H1 (cell line): Measurements from ENCODE around the gene ZNF74. TPM values are rescaled to one million over a fixed set of nuclear protein-coding genes. Genes with fewer than 3 reads are reported as not detected.

Experiments
- CTCF ChIA-PET: fragments of 300-600 bp; sonication (Branson Sonifier 250); formaldehyde crosslinking; loops from one replicate; lab custom pipeline; 2021; ENCODE audit not compliant: partially characterized antibody; lab: Charles Lee
- POLR2A ChIA-PET: fragments of 300-600 bp; sonication (Branson Sonifier 250); formaldehyde crosslinking; loops from one replicate; lab custom pipeline; 2021; ENCODE audit warnings: inconsistent platforms; ENCODE audit not compliant: partially characterized antibody; lab: Charles Lee
- DNase-seq, 2 experiments: peaks; one replicate each; pipeline versions ENCODE4 v3.0.0 to v3.0.0-alpha.2; 2010 to 2022; ENCODE audit warnings: low spot score in 2 of 2, low read depth in 1 of 2, mixed read lengths in 1 of 2
- FAIRE-seq: peaks from 2 replicates; lab custom pipeline; 2011; peaks lifted over from hg19 to GRCh38; lab: Jason Lieb, UNC
- H2AFZ ChIP-seq: 2 replicates; pipeline ENCODE4 v1.8.1; 2012; ENCODE audit warnings: low read length, inconsistent platforms
- H2AK5ac ChIP-seq: 2 replicates; pipeline ENCODE4 v1.6.1; 2013; ENCODE audit warnings: low read depth, low read length
- H2BK120ac ChIP-seq: replicated peaks from 2 replicates; pipeline ENCODE3; 2013; ENCODE audit warnings: low read depth, low read length, inconsistent platforms
- H2BK12ac ChIP-seq: 2 replicates; pipeline ENCODE4 v1.6.1; 2013; ENCODE audit warnings: low read depth, low read length
- H2BK15ac ChIP-seq: 2 replicates; pipeline ENCODE4 v1.6.1; 2013; ENCODE audit warnings: low read length
- H2BK20ac ChIP-seq: 2 replicates; pipeline ENCODE4 v1.6.1; 2013; ENCODE audit warnings: low read length
- H2BK5ac ChIP-seq: 2 replicates; pipeline ENCODE4 v1.6.1; 2013; ENCODE audit warnings: low read depth, low read length
- H3K14ac ChIP-seq: 2 replicates; pipeline ENCODE4 v1.6.1; 2013; ENCODE audit warnings: inconsistent platforms; ENCODE audit not compliant: insufficient read length
- H3K18ac ChIP-seq: 2 replicates; pipeline ENCODE4 v1.6.1; 2013; ENCODE audit warnings: low read length; ENCODE audit errors: extremely low read depth
- H3K23ac ChIP-seq: 2 replicates; pipeline ENCODE4 v1.6.1; 2013; ENCODE audit warnings: inconsistent platforms; ENCODE audit not compliant: insufficient read length
- H3K23me2 ChIP-seq: 2 replicates; pipeline ENCODE4 v1.6.1; 2013; ENCODE audit warnings: low read depth, low read length
- H3K27ac ChIP-seq: 2 replicates; pipeline ENCODE4 v1.6.1; 2011; ENCODE audit warnings: low read depth, low read length, inconsistent platforms
- H3K27me3 ChIP-seq, 4 experiments: replicated peaks in 1 of 4; 1 replicate in 1 of 4; 2 replicates in 3 of 4; pipeline versions ENCODE4 v1.6.1 to v1.8.1; 2011 to 2013; ENCODE audit warnings: low read length in 3 of 4, mild to moderate bottlenecking in 3 of 4, inconsistent platforms in 2 of 4, mixed read lengths in 2 of 4, moderate library complexity in 1 of 4; ENCODE audit not compliant: control insufficient read depth in 3 of 4, insufficient read depth in 3 of 4; ENCODE audit errors: extremely low read depth in 1 of 4
- H3K36me3 ChIP-seq, 4 experiments: 2 replicates each; pipeline versions ENCODE4 v1.6.1 to v1.8.1; 2011 to 2013; ENCODE audit warnings: mild to moderate bottlenecking in 4 of 4, low read length in 3 of 4, moderate library complexity in 2 of 4, control low read depth in 1 of 4, inconsistent platforms in 1 of 4; ENCODE audit not compliant: insufficient read depth in 4 of 4, control insufficient read depth in 2 of 4
- H3K4ac ChIP-seq: replicated peaks from 2 replicates; pipeline ENCODE3; 2013; ENCODE audit warnings: low read length, low read depth, mixed read lengths, inconsistent platforms; ENCODE audit not compliant: insufficient read length
- H3K4me1 ChIP-seq, 4 experiments: replicated peaks in 1 of 4; 1 replicate in 1 of 4; 2 replicates in 3 of 4; pipeline versions ENCODE4 v1.6.1 to v1.8.1; 2011 to 2013; ENCODE audit warnings: low read length in 3 of 4, inconsistent platforms in 2 of 4, mixed read lengths in 1 of 4; ENCODE audit not compliant: insufficient read depth in 4 of 4, control insufficient read depth in 3 of 4
- H3K4me2 ChIP-seq, 2 experiments: 2 replicates each; pipeline versions ENCODE4 v1.6.1 to v1.8.1; 2011 to 2013; ENCODE audit warnings: low read depth in 2 of 2, low read length in 2 of 2, control low read depth in 1 of 2, inconsistent platforms in 1 of 2, mild to moderate bottlenecking in 1 of 2; ENCODE audit not compliant: insufficient read depth in 1 of 2
- H3K4me3 ChIP-seq, 4 experiments: fragments of 200-600, 300-600 bp in 1 of 4; sonication (generic), shearing (Covaris generic), sonication (Bioruptor Twin) in 1 of 4; 2 replicates each; pipeline versions ENCODE4 v1.5.1 to v1.8.1; 2011 to 2016; ENCODE audit warnings: low read length in 4 of 4, low read depth in 3 of 4, control low read depth in 2 of 4, inconsistent platforms in 2 of 4, mild to moderate bottlenecking in 2 of 4, mixed read lengths in 1 of 4, moderate library complexity in 1 of 4; ENCODE audit not compliant: insufficient read depth in 2 of 4; ENCODE audit errors: extremely low read depth in 1 of 4
- H3K56ac ChIP-seq: replicated peaks from 2 replicates; pipeline ENCODE3; 2013; ENCODE audit warnings: low read depth, mild to moderate bottlenecking, mixed read lengths, low read length, inconsistent platforms; ENCODE audit not compliant: insufficient read length
- H3K79me1 ChIP-seq: 2 replicates; pipeline ENCODE4 v1.6.1; 2013; ENCODE audit warnings: low read depth, low read length, control low read depth
- H3K79me2 ChIP-seq, 2 experiments: 2 replicates each; pipeline versions ENCODE4 v1.6.1 to v1.8.1; 2012 to 2013; ENCODE audit warnings: low read length in 2 of 2, mild to moderate bottlenecking in 2 of 2, inconsistent platforms in 1 of 2; ENCODE audit not compliant: insufficient read depth in 2 of 2, control insufficient read depth in 1 of 2
- H3K9ac ChIP-seq, 4 experiments: replicated peaks in 1 of 4; 1 replicate in 1 of 4; 2 replicates in 3 of 4; pipeline versions ENCODE4 v1.6.1 to v1.8.1; 2011 to 2013; ENCODE audit warnings: low read depth in 3 of 4, low read length in 3 of 4, control low read depth in 2 of 4, mild to moderate bottlenecking in 2 of 4, moderate library complexity in 2 of 4, inconsistent platforms in 1 of 4; ENCODE audit errors: extremely low read depth in 1 of 4
- H3K9me3 ChIP-seq, 2 experiments: 2 replicates each; pipeline versions ENCODE4 v1.6.1 to v1.8.1; 2012 to 2013; ENCODE audit warnings: mild to moderate bottlenecking in 2 of 2, moderate library complexity in 2 of 2, control low read depth in 1 of 2, inconsistent platforms in 1 of 2, low read depth in 1 of 2, low read length in 1 of 2, mixed read lengths in 1 of 2; ENCODE audit not compliant: insufficient read depth in 2 of 2
- H4K20me1 ChIP-seq, 2 experiments: replicated peaks in 1 of 2; 2 replicates each; pipeline versions ENCODE3 to v1.8.1; 2011 to 2013; ENCODE audit warnings: inconsistent platforms in 2 of 2, low read length in 2 of 2, mild to moderate bottlenecking in 1 of 2; ENCODE audit not compliant: insufficient read depth in 2 of 2, control insufficient read depth in 1 of 2
- H4K5ac ChIP-seq: 2 replicates; pipeline ENCODE4 v1.6.1; 2013; ENCODE audit warnings: low read length, low read depth, mixed read lengths, inconsistent platforms; ENCODE audit not compliant: insufficient read length
- H4K8ac ChIP-seq: 2 replicates; pipeline ENCODE4 v1.8.0; 2013; ENCODE audit warnings: mild to moderate bottlenecking, moderate library complexity, low read length, inconsistent platforms; ENCODE audit not compliant: insufficient read depth; ENCODE audit errors: extremely low read depth
- H4K91ac ChIP-seq: replicated peaks from 2 replicates; pipeline ENCODE3; 2013; ENCODE audit warnings: low read length, mixed read lengths, inconsistent platforms; ENCODE audit not compliant: insufficient read length
- BACH1 ChIP-seq: IDR thresholded peaks from 2 replicates; pipeline ENCODE4 v1.6.1; 2012; ENCODE audit warnings: low read length, improper control_type of control experiment
- GTF2F1 ChIP-seq: IDR thresholded peaks from 2 replicates; pipeline ENCODE4 v1.6.1; 2012; ENCODE audit warnings: low read depth, low read length, improper control_type of control experiment, borderline replicate concordance
- whole genome bisulfite sequencing, 2 experiments: shearing (Covaris generic) in 1 of 2; methylation state at CpG; one replicate each; pipeline versions ENCODE4 v1.1.6 to v1.1.7; 2013 to 2015; ENCODE audit warnings: low lambda C conversion rate in 2 of 2, mixed read lengths in 2 of 2, inconsistent platforms in 1 of 2, low coverage in 1 of 2, missing lambda C conversion rate in 1 of 2; ENCODE audit not compliant: insufficient replicate concordance in 2 of 2, insufficient coverage in 1 of 2, insufficient read length in 1 of 2; ENCODE audit errors: extremely low coverage in 1 of 2, missing lambda C conversion rate in 1 of 2; 5-methylcytosine and 5-hydroxymethylcytosine counted together
- polyA plus RNA-seq, 7 experiments: library from polyadenylated mRNA; depleted of rRNA in 3 of 7; stranded (reverse) in 5 of 7; unstranded in 2 of 7; fragments of >200 nt in 5 of 7; fragments of 200-250 nt in 2 of 7; gene quantifications; 1 replicate in 5 of 7; 2 replicates in 1 of 7; 4 replicates in 1 of 7; pipeline versions ENCODE4 v1.2.1 to v1.2.3, GENCODE V29; 2011 to 2013; ENCODE audit warnings: missing spikeins in 2 of 7, mixed read lengths in 2 of 7
- total RNA-seq: library from RNA; stranded (reverse); fragmentation: NEBNext Ultra II Directional; extraction: Animal tissue kit (Norgen Biotek cat#: 25700); gene quantifications from 2 replicates; pipeline ENCODE4 v1.2.1, GENCODE V29; 2021

Gene ZNF74
- total and polyA plus RNA-seq, 2 of the 8 experiments (the other 6 are each of a cell fraction or from before 2014, with no cell fraction given) = 29.7 to 45.7 TPM

DNA sequence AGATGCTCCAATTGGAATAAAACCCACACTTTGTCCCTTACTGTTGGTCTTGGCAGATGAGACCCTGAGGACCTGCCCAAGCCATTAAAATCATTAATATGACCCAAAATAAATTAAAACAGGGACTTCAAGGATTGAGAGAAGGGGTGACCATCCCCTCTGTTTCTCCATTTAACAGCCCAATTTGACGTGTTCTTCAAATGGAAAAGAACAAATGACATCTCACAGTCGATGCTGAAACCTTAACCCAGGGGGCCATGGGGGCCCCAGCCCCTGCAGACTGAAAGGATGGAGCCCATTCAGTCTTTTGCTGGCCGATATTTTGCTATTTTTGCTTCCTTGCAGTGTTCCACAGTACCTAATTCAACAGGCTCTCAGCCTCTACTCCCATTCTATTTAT lies 20.5 kb downstream of the ZNF74 start:
- no peak overlapping the region for H3K14ac ChIP-seq
- no peak overlapping the region for H3K56ac ChIP-seq
- POLR2A ChIA-PET = no interaction called here
- H3K18ac ChIP-seq = no peak overlapping the region
- no peak overlapping the region for H2AFZ ChIP-seq
- no peak overlapping the region for H2BK20ac ChIP-seq
- H3K27ac ChIP-seq = no peak overlapping the region
- no peaks in the 10 kb centered on the region for H3K79me2 ChIP-seq
- no peaks in the 10 kb centered on the region for H3K27me3 ChIP-seq
- H2BK12ac ChIP-seq = no peak overlapping the region
- no peak overlapping the region for H4K5ac ChIP-seq
- CTCF ChIA-PET = no interaction called here
- H3K4me1 ChIP-seq = no peaks in the 10 kb centered on the region; a peak in 1 of 7 replicates
- no peaks in the 10 kb centered on the region for H3K9me3 ChIP-seq
- no peaks in the 10 kb centered on the region for H3K23me2 ChIP-seq
- H4K91ac ChIP-seq = no peak overlapping the region
- H2AK5ac ChIP-seq = no peak overlapping the region
- no peak overlapping the region for H2BK5ac ChIP-seq
- no peak overlapping the region for H2BK15ac ChIP-seq
- DNase-seq = no peak
- H3K9ac ChIP-seq = no peak overlapping the region
- WGBS, 2 experiments = 89% methylated on average over 3 of the region's 3 CpGs; no CpG with 5 or more reads in 1 of the 2 experiments
- H3K79me1 ChIP-seq = no peaks in the 10 kb centered on the region
- H3K36me3 ChIP-seq = no peaks in the 10 kb centered on the region
- no peak overlapping the region for H3K4me2 ChIP-seq
- no peak overlapping the region for H2BK120ac ChIP-seq
- FAIRE-seq = no peak
- H3K4ac ChIP-seq = no peak overlapping the region
- no peaks in the 10 kb centered on the region for H4K20me1 ChIP-seq
- no peak overlapping the region for H3K23ac ChIP-seq
- H4K8ac ChIP-seq = no peak overlapping the region
- H3K4me3 ChIP-seq = no peak overlapping the region
- TF ChIP-seq BACH1 = no peak
- no peak for TF ChIP-seq GTF2F1
